Tibial nerve (tissue), 4 donors: ENCODE results near the gene WDR91. TPM values are rescaled to one million over a fixed set of nuclear protein-coding genes. Genes with fewer than 3 reads are reported as not detected.

ENCODE experiments used
- DNase-seq, 2 donors: peaks; one replicate each; pipeline ENCODE4 v3.0.0-alpha.2; 2019; ENCODE audit warnings: low spot score in 2 of 2
- H3K27ac ChIP-seq, 4 donors: fragments of 200-600 bp; sonication (generic) in 3 of 4; one replicate each; pipeline ENCODE4 v1.5.1; 2017 to 2019; ENCODE audit warnings: mild to moderate bottlenecking in 1 of 4
- H3K27me3 ChIP-seq, 2 donors: fragments of 200-600 bp; sonication (generic) in 1 of 2; one replicate each; pipeline versions ENCODE4 v1.5.1 to v1.6.0; 2017 to 2019
- H3K36me3 ChIP-seq, 3 donors: fragments of 200-600 bp; sonication (generic); one replicate each; pipeline ENCODE4 v1.5.1; 2018 to 2019
- H3K4me1 ChIP-seq, 4 donors: fragments of 200-600 bp; sonication (generic) in 3 of 4; one replicate each; pipeline ENCODE4 v1.5.1; 2017 to 2019
- H3K4me3 ChIP-seq, 4 donors: fragments of 200-600 bp; sonication (generic) in 3 of 4; one replicate each; pipeline ENCODE4 v1.5.1; 2017 to 2019; ENCODE audit warnings: mild to moderate bottlenecking in 1 of 4, moderate library complexity in 1 of 4
- H3K9me3 ChIP-seq, 4 donors: fragments of 200-600 bp; sonication (generic) in 3 of 4; one replicate each; pipeline ENCODE4 v1.5.1; 2017 to 2019
- CTCF ChIP-seq, 5 experiments: fragments of 200-600 bp in 3 of 5; fragments of 450-650 bp in 2 of 5; sonication (generic) in 3 of 5; IDR thresholded peaks; one replicate each; pipeline ENCODE4 v1.5.1; 2016 to 2019; ENCODE audit warnings: antibody characterized with exemption in 5 of 5, mild to moderate bottlenecking in 3 of 5, moderate library complexity in 2 of 5
- EP300 ChIP-seq, 2 donors: sonication (generic); formaldehyde crosslinking; IDR thresholded peaks; one replicate each; pipeline ENCODE4 v1.6.1; 2017; ENCODE audit warnings: antibody characterized with exemption in 2 of 2, mild to moderate bottlenecking in 1 of 2
- POLR2A ChIP-seq, 2 donors: fragments of 450-650 bp; IDR thresholded peaks; one replicate each; pipeline ENCODE4 v1.6.1; 2017; ENCODE audit warnings: antibody characterized with exemption in 2 of 2, mild to moderate bottlenecking in 2 of 2, moderate library complexity in 2 of 2
- WGBS, 2 donors: methylation state at CpG; one replicate each; pipeline ENCODE4 v1.1.5; 2018; 5-methylcytosine and 5-hydroxymethylcytosine counted together
- total RNA-seq, 4 donors: library from RNA; depleted of rRNA; stranded (reverse); fragments of >200 nt; gene quantifications; one replicate each; pipeline ENCODE4 v1.1.0, GENCODE V29; 2016

Gene WDR91
- total RNA-seq, 4 donors from 2014 or later: 20.7 to 82.2 (median 32.6) TPM

GRCh38 chr7:135245226-135246190, 34.2 kb upstream of the WDR91 start:
- Histone ChIP-seq H3K36me3 (no peaks in the 10 kb centered on the region), H3K4me3 (no peak overlapping the region), H3K9me3 (no peaks in the 10 kb centered on the region), H3K27ac (no peak overlapping the region), H3K27me3 (no peaks in the 10 kb centered on the region), H3K4me1 (no peaks in the 10 kb centered on the region)
- 89 to 93% methylated on average over 9 of the region's 9 CpGs for WGBS, 2 donors
- DNase-seq: no peak
- TF ChIP-seq POLR2A (IDR thresholded peaks at IDR 0.05) (no peak), EP300 (IDR thresholded peaks at IDR 0.05) (no peak), CTCF (IDR thresholded peaks at IDR 0.05) (no peak)

- Histone ChIP-seq H3K4me3 (no peak overlapping the region), H3K27ac (no peak overlapping the region), H3K36me3 (no peaks in the 10 kb centered on the region), H3K27me3 (no peaks in the 10 kb centered on the region), H3K9me3 (no peaks in the 10 kb centered on the region), H3K4me1 (no peaks in the 10 kb centered on the region)
- TF ChIP-seq CTCF (IDR thresholded peaks at IDR 0.05): no peak
- TF ChIP-seq POLR2A (IDR thresholded peaks at IDR 0.05): no peak
- no peak for TF ChIP-seq EP300 (IDR thresholded peaks at IDR 0.05)
- DNase-seq: no peak
- 52 to 54% methylated on average over 5 of the region's 5 CpGs for WGBS, 2 donors
Measured at GRCh38 chr7:135242096-135242684, 30.9 kb upstream of the WDR91 start.

- TF ChIP-seq CTCF (IDR thresholded peaks at IDR 0.05) (no peak), POLR2A (IDR thresholded peaks at IDR 0.05) (no peak), EP300 (IDR thresholded peaks at IDR 0.05) (no peak)
- H3K36me3 ChIP-seq: no peaks in the 10 kb centered on the region
- no peak overlapping the region for H3K27ac ChIP-seq
- 80 to 86% methylated on average over 9 of the region's 9 CpGs for WGBS, 2 donors
- no peaks in the 10 kb centered on the region for H3K4me1 ChIP-seq
- no peaks in the 10 kb centered on the region for H3K27me3 ChIP-seq
- no peaks in the 10 kb centered on the region for H3K9me3 ChIP-seq
- DNase-seq: no peak
- no peak overlapping the region for H3K4me3 ChIP-seq
Measured at GRCh38 chr7:135240441-135240840, 29.1 kb upstream of the WDR91 start.

- TF ChIP-seq CTCF (IDR thresholded peaks at IDR 0.05): no peak
- no peak for TF ChIP-seq EP300 (IDR thresholded peaks at IDR 0.05)
- TF ChIP-seq POLR2A (IDR thresholded peaks at IDR 0.05): no peak
- Histone ChIP-seq H3K27me3 (no peaks in the 10 kb centered on the region), H3K36me3 (no peaks in the 10 kb centered on the region), H3K9me3 (no peaks in the 10 kb centered on the region), H3K4me3 (no peak overlapping the region), H3K27ac (no peak overlapping the region), H3K4me1 (no peaks in the 10 kb centered on the region)
- 87 to 92% methylated on average over 7 of the region's 7 CpGs for WGBS, 2 donors
- no peak for DNase-seq
Measured at GRCh38 chr7:135239263-135239662, 27.9 kb upstream of the WDR91 start.

- H3K4me1 ChIP-seq: no peaks in the 10 kb centered on the region
- H3K9me3 ChIP-seq: no peaks in the 10 kb centered on the region
- no peaks in the 10 kb centered on the region for H3K27me3 ChIP-seq
- no peak for TF ChIP-seq CTCF (IDR thresholded peaks at IDR 0.05)
- TF ChIP-seq EP300 (IDR thresholded peaks at IDR 0.05): no peak
- TF ChIP-seq POLR2A (IDR thresholded peaks at IDR 0.05): no peak
- 85% methylated on average over 6 to 11 of the region's 11 CpGs for WGBS, 2 donors
- H3K27ac ChIP-seq: no peak overlapping the region
- no peak overlapping the region for H3K4me3 ChIP-seq
- no peak for DNase-seq
- no peaks in the 10 kb centered on the region for H3K36me3 ChIP-seq
Measured at GRCh38 chr7:135238112-135238744, 26.9 kb upstream of the WDR91 start.
